HG03095 (cell line): ENCODE results near the gene STK40.

Experiments used
- ATAC-seq: cut with Tn5 transposase; IDR thresholded peaks from one replicate; pipeline ENCODE4 v1.9.1; 2021; ENCODE audit warnings: moderate library complexity; ENCODE audit not compliant: unreplicated experiment

STK40 gene

DNA sequence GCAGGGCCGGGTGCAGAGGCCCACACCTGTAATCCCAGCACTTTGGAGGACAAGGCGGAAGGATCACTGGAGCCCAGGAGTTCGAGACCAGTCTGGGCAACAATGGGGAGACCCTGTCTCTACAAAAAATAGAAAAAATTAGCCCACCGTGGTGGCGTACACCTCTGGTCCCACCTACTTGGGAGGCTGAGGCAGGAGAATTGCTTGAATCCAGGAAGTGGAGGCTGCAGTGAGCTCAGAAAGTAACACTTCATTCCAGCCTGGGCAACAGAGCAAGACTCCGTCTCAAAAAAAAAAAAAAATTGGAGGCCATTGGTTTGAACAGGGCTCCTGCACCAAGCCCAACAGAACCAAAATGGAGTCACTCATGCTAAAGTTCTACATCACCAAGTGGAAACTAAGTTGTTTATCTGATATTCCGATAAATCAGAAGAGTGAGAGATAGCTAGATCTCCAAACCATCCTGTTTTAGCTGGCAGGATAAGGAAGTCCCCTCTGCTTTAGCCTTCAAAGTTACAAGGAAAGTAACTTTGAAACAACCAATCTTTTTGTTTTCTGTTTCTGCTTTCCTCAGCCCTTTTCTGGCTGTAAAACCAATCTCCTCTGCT is 12.8 kb upstream of the STK40 start:
- ATAC-seq, result no peak

DNA sequence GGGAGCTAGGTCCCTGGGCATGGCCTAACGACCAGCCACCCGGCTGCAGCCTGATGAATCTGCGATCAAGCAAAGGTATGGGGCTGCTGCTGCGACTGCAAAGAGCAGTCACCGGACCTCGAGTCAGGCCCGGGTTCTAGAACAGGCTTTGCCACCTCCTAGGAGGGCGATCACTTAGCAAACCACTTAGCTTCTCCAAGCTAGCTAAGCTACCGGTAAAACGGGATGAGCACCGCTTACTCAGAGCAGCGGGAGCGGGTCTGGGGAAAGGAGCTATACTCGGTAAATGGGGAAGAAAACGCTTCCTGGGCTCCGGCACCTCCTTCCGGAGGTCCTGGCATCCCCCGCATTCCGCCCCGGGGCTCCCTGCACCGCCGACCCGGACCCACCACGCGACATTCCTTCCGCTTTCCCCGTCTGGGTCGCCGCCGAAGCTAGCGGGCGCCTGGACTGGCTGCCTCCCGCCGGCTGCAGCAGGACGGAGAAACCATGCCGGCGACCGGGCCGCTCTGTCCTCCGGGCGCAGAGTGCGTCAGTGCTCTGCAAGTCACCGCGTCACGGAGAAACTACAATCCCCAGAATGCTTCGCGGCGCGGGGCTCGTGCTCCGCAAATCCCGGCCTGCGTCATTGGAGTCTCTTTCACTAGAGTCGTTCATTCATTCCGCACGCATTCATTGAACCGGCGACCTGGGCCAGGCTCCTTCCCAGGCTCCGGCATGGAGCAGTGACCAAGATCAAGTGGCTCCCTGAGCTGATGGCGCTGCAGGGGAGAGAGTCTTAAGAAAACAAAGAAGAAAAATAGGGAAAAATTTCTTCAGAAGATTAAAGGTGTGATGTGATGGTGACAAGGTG is 11.9 kb upstream of the STK40 start, which contains the start of gene LSM10:
TSS of gene LSM10 (minus strand) at position 531 of the 853 bp plus-strand sequence. CDS start 3,779 bp downstream, outside the sequence.
- ATAC-seq, result peak; percentile 76

DNA sequence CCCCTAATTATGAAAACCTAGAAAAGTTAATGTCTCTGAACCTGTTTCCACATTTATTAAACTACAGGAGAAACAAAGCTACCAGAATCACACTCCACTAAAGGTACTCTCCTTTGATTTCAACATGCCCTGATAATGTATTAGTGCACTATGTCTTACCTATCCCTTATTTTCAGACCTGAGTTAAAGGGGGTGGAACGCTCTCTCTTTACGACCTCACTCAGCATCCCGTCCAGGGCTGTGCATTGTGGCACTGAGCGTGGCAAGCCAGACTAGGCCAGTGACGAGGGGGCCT is 11.3 kb upstream of the STK40 start:
- ATAC-seq, result peak; percentile 20

DNA sequence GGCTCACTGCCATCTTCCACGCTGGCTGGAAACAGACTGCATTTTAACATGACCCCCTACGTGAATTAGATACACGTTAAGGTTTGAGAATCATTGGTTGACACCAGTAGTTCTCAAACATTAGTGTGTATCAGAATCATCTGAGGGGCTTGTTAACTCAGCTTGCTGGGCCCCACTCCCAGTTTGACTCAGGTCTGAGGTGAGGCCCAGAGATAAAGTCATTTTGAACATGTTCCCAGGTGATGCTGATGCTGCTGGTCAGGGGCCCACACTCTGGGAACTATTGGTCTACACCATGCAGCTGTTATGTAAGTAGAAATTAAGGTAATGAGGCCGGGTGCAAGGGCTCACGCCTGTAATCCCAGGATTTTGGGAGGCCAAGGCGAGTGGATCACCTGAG is 10.6 kb upstream of the STK40 start:
- no peak for ATAC-seq

DNA sequence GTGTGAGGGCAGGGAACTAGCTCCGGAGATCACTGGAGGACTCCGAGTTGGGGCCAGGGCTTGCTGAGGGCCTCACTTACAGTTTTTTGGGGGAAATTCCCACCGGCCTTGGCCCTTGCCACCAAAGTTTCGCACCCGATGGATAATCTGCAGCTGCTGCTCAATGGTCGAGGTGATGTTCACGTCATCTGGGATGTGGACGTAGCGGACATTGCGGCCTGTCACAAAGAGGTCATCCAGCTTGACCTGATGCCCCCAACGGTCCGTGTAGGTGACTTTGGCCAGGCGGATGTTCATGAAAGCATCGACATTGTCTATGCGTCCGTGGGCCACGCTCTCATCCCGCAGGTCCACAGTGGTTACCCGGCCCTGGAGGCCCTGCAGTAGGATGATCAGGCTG is 8.0 kb upstream of the STK40 start:
- no peak for ATAC-seq

DNA sequence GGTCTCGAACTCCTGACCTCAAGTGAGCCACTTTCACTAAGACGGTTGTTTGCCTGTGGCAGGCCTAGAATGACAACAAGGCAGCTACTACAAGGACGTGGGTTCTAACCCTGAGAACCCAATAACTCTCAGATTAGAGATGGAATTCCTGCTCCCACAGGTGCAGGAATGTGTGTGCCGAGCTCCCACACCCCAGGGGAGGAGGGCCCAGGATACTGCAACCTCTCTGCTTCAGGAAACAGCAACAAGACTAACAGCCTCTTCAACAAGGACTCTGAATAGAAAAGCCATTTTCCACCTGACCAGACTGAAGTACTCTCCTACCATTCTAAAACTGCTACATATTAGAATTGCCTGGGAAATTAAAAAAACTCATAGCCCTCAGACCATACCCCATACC is 7.1 kb upstream of the STK40 start:
- ATAC-seq, result no peak

DNA sequence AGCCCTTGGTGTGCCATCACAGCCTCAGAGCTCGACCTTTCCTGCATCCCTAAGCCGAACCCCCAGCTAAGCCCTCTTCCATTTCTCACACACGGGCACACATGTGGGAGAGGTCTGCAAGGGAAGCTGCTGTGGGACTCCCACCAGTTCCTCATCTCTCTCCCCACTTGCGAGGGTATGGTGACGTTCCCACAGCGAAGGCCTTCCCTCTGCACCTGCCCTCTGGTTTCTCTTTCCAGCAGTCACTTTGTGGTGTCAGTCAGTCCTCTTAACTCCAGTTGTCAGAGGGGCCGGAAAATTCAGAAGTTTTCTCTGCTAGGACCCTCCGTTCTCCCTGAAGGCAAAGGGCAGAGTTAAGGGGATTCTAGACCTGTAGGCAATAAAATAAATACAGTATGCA is 5.5 kb upstream of the STK40 start:
- no peak for ATAC-seq

DNA sequence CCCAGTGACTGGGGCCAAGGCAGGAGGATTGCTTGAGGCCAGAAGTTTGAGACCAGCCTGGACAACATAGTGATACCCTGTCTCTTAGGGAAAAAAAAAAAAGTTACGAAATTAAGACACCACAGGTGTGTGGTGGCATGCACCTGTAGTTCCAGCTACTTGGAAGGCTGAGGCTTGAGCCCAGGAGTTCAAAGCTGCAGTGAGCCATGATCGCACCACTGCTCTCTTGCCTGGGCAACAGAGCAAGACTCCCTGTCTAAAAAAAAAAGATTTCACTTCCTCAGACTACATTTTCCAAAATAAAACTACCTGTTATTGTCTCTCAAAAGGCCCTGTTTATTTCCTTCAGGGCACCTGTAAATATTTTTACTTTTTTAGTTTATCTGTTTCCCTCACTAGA is 4.7 kb upstream of the STK40 start:
- ATAC-seq, result no peak

DNA sequence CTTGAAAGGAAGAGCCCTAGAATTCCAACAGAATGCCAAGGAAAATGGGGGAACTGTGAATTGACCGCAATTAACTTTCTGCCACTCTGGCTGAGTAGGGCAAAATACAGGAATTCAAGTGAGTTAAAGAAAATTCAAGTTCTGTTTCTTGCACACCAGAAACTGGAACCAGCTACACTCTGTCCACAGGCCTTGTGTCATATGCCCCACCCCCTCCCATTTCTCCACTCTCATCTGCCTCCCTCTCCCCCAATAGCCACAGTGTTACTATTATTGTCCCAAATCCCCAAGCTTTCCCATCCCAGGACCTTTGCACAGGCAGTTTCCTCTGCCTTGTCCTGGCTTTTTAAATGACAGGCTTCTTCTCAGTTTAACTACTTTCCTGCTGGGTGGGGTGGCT is 4.3 kb upstream of the STK40 start:
- no peak for ATAC-seq

DNA sequence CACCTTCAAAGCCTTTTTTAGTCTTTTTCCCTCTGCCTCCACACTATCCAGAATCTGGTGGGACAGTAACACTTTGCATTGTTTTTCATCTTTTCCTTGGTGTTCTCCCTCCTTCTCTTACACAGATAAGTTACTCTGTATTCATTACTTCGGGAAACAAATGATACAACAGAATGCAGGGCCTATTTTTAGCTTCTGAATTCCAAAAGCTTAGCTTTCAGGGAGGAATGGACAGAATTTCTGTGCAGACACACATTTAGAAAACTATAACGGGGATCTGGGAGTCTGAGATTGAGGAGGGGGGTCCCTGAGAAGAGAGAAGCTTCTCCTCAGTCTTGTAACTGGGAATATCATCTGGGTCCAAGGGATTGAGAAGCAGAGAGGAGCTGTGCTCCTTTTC is 3.5 kb upstream of the STK40 start:
- no peak for ATAC-seq

DNA sequence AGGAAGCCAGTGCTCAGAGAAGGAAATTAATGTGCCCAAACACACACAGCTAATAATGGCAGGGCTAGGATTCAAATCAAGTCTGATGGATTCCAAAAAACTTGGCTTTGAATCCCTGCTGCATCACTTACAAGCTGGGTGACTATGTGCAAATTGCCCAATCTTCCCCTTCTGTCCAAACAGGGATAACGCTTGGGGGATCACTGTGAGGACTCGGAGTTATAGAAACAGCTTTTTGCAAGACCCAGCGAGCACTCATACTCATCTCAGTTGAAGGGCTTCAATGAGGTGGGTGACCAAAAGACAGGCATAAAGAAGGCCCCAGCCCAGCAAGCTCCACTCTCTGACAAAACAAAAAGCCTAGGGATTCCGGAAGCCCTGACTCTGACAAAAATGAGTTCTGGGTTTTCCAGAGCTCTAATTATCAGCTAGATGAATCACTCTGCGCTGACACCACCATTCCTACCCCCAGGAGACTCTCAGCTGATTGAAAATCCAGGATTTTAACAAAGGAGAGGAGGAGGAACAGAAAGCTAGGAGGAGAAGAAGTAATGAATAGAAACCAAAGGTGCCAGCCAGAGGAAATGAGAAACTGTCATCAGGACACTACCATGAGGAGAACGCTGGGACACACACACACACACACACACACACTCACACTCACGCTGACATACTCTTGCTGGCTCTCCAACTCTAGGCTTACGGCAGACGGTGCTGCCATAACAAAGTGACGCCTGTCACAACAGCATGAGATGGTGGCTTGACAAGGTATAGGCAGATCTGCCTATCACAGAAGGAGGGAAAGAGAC is 1.6 kb upstream of the STK40 start:
- ATAC-seq, result no peak

DNA sequence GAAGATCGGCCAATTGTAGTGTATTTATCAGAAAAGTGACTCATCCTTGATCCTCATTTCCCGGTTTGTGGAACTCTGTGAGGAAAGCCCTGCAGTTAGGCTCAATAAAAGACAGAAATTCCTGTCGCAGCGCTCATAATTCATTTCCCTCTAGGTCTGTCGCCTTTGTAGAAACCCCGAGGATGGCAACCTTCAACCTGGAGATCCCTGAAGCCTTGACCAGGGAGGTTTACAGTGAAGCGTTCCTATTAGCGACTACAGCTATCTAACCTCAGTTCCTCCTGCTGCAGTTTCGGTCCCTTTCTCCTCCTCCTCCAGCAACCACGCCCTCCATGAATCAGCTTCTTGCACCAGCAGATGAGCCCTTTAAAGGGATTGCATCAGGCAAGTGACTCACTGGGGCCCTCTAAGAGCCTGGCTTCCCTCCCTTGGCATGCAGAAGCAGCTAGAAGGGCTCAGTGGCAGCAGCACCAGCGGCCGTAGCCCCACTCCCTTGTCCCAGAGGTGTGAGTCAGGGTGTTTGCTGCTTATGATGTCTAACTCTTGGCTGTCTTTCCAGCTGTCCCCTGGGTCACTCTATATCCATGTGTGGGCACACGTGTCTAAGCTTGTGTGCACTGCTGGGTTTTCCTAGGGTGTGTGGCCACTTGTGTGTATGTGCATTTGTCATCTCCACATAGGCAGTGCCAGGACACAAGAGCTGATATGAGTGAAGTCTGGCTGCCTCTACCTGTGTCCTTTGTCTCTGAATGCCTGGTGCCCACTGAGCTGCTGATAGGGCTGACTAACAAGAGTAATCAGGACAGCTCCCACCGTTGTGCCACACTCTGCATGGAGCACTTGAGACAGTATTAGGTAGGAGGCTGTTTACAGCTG is 779 bp upstream of the STK40 start:
- peak; percentile 37 for ATAC-seq

DNA sequence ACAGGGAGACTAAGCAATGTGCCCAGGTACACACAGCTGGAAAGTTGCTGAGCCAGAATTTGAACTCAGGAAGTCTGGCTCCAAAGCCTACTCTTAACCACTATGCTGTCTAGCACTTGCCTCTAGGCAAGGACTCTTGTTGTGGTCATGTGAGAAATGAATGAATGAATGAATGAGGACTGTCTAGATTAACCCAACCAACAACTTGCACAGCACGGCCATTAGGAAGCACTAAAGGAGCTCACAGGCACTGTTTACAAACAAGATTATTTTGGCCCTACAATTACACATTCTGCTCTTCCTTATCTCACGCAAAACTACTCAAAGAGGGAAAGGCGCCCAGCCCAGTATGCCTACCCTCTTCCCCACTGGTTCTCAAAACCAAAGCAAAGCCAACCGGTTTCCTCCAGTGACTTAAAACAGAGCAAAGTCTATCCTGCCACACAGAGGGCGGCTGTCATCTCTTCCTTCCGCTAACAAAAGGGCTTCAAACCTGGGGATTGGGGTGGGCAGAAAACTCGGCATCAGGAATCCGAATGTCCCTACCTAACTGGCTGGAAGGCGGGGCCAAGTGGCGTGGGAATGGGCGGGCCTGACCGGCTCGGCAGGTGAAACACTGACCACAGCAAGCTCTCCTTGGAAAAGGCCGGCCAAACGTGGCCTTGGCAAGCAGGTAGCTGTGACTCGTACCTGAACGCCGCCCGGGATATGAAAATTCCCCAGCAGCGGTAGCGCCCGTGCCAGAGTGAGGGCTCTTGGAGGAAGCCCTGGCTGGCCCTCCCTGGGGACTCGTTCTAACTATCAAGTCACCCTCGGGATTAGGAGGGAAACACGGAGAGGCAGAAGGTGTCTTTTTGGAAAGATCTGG is 948 bp downstream of the STK40 start:
- no peak for ATAC-seq

DNA sequence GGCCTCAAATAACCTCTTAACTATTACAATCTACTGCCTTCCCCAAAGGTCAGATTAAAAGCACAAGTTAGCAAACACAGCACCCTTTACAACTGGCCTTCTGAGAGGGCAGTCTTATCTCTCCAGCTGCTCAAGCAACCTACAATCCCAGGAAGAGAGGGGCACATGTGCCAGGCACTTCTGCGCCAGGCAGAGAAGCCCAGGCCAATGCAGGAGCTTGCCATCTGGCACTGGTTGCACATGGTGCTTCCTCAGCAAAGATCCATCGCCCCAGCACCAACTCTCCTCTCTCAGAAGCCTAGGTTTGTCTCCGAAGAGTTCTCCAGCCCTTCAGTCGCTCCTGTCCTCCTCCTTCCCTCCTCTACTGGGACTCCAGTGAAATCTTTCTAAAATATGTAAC is 2.5 kb downstream of the STK40 start:
- ATAC-seq, result no peak

DNA sequence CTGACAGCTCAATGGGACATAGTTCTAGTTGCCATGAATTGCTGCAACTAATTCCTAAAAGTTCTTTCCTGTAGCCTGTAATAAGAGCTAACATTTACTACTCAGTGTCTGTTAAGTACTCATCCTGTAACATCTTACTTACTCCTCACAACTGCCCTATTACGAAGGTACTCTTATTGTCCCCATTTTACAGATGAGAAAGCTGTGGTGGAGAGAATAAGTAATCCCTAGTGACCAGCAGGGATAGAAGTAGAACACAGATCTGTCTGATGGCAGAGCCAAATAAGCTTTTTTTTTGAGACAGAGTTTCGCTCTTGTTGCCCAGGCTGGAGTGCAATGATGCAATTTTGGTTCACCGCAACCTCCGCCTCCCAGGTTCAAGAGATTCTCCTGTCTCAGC is 3.1 kb downstream of the STK40 start:
- ATAC-seq, result no peak

DNA sequence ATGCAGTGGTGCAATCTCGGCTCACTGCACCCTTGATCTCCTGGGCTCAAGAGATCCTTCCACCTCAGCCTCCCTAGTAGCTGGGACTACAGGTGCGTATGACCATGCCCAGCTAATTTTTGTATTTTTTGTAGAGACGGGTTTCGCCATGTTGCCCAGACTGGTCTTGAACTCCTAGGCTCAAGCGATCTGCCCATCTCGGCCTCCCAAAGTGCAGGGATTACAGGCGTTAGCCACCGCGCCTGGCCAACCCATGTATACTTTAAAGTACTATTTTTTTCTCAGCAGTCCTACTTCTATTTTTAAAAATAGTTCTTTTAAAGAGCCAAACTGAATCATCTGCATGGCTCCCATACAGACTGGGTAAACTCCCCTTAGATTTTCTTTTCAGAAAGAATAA is 3.5 kb downstream of the STK40 start:
- no peak for ATAC-seq

DNA sequence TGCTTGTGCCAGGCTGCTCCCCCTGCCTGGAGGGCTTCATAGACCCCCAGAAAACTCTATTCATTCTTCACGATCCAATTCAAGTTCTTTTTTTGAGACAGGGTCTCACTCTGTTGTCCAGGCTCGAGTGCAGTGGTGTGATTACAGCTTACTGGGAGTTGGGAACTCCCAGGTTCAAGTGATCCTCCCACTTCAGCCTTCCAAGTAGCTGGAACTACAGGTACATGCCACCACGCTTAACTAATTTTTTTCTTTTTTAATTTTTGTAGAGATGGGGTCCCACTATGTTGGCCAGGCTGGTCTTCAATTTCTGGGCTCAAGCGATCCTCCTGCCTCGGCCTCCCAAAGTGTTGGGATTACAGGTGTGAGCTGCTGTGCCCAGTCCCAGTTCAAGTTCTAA is 4.3 kb downstream of the STK40 start:
- no peak for ATAC-seq

DNA sequence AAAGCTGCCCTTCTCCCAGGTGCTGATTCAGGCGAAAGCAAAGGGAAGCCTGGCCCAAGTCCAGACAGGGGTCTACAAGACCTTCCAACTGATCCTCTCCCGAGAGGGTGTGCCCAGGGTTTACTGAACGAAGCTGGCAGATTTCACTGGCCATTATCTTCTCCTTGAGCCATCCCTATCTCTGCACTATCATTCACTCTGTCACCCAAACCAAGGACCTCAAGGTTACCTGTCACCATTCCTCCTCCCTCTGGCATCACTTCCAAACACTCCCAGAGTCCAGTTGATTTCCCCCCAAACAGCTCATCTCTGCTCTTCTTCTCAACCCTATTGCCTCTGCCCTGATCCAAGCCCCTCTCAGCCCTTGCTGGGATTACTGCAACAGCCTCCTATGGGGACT is 4.9 kb downstream of the STK40 start:
- ATAC-seq, result no peak

DNA sequence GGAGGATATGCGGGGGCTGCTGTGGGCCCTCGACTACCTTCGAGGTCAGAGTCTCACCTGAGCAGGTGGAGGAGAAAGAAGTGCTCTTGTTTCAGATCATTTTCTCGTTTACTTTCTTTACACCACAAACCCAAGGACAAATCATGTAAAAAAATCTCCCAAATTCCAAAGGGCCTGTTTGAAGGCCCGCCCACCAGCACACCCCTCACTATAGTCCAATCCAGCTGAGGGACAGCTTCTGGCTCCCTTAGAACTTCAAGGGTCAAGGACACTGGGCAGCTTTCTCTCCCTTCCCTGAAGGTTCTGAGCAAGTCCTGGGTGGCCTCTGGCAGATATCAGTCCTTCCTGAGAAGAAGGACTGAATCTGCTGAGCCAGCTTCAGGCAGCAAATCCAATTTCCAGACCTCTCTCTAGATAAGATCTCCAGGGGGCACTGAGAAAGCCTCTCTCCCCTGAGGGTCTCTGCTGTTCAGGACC is 5.5 kb downstream of the STK40 start:
- ATAC-seq, result no peak
